HG03064 (cell line): ENCODE data around the gene PPIA.
"Not testable (repeated sequence)": the region's sequence is repeated elsewhere in the genome, so short reads cannot be mapped to it uniquely, and the experiment has no call there.

Experiments
- ATAC-seq: cut with Tn5 transposase; IDR thresholded peaks from one replicate; pipeline ENCODE4 v1.9.1; 2021; ENCODE audit warnings: low read depth; ENCODE audit not compliant: unreplicated experiment

PPIA gene

GRCh38 chr7:44784364-44784763 is 12.1 kb upstream of the PPIA start:
- no peak for ATAC-seq

GRCh38 chr7:44785218-44785617 is 11.3 kb upstream of the PPIA start:
- ATAC-seq = not testable (repeated sequence)

GRCh38 chr7:44787041-44787440 is 9.4 kb upstream of the PPIA start:
- ATAC-seq = no peak

- ATAC-seq = no peak
Measured at GRCh38 chr7:44787762-44788161, 8.7 kb upstream of the PPIA start.

GRCh38 chr7:44789990-44790389 is 6.5 kb upstream of the PPIA start:
- ATAC-seq = no peak

- no peak for ATAC-seq
Measured at GRCh38 chr7:44791278-44792219, 4.9 kb upstream of the PPIA start.

GRCh38 chr7:44793919-44794318 is 2.6 kb upstream of the PPIA start:
- ATAC-seq = no peak

- no peak for ATAC-seq
Measured at GRCh38 chr7:44794331-44794730, 2.1 kb upstream of the PPIA start.

- peak; percentile 21 for ATAC-seq
Measured at GRCh38 chr7:44796034-44796503, 412 bp upstream of the PPIA start.

GRCh38 chr7:44797329-44798258 is 1.1 kb downstream of the PPIA start:
- peak; percentile 48 for ATAC-seq

GRCh38 chr7:44798649-44799305 is 2.3 kb downstream of the PPIA start:
- no peak for ATAC-seq

GRCh38 chr7:44799939-44800338 is 3.5 kb downstream of the PPIA start:
- no peak for ATAC-seq

GRCh38 chr7:44801890-44802289 is 5.4 kb downstream of the PPIA start:
- no peak for ATAC-seq

GRCh38 chr7:44802418-44803025 is 6.0 kb downstream of the PPIA start:
- ATAC-seq = no peak

- ATAC-seq = not testable (repeated sequence)
Measured at GRCh38 chr7:44803828-44804519, 7.5 kb downstream of the PPIA start.

GRCh38 chr7:44805950-44806349 is 9.5 kb downstream of the PPIA start:
- no peak for ATAC-seq

GRCh38 chr7:44808914-44809393 is 12.5 kb downstream of the PPIA start:
- ATAC-seq = no peak

GRCh38 chr7:44811093-44811492 is 14.6 kb downstream of the PPIA start:
- ATAC-seq = no peak

GRCh38 chr7:44811571-44811970 is 15.1 kb downstream of the PPIA start:
- ATAC-seq = no peak
